H1 (cell line): ENCODE data around the gene BEST3. TPM values are rescaled to one million over a fixed set of nuclear protein-coding genes. Genes with fewer than 3 reads are reported as not detected.

Experiments
- CTCF ChIA-PET: fragments of 300-600 bp; sonication (Branson Sonifier 250); formaldehyde crosslinking; loops from one replicate; lab custom pipeline; 2021; ENCODE audit not compliant: partially characterized antibody; lab: Charles Lee
- POLR2A ChIA-PET: fragments of 300-600 bp; sonication (Branson Sonifier 250); formaldehyde crosslinking; loops from one replicate; lab custom pipeline; 2021; ENCODE audit warnings: inconsistent platforms; ENCODE audit not compliant: partially characterized antibody; lab: Charles Lee
- DNase-seq, 2 experiments: peaks; one replicate each; pipeline versions ENCODE4 v3.0.0 to v3.0.0-alpha.2; 2010 to 2022; ENCODE audit warnings: low spot score in 2 of 2, low read depth in 1 of 2, mixed read lengths in 1 of 2
- FAIRE-seq: peaks from 2 replicates; lab custom pipeline; 2011; peaks lifted over from hg19 to GRCh38; lab: Jason Lieb, UNC
- H2AFZ ChIP-seq: 2 replicates; pipeline ENCODE4 v1.8.1; 2012; ENCODE audit warnings: low read length, inconsistent platforms
- H2AK5ac ChIP-seq: 2 replicates; pipeline ENCODE4 v1.6.1; 2013; ENCODE audit warnings: low read depth, low read length
- H2BK120ac ChIP-seq: replicated peaks from 2 replicates; pipeline ENCODE3; 2013; ENCODE audit warnings: low read depth, low read length, inconsistent platforms
- H2BK12ac ChIP-seq: 2 replicates; pipeline ENCODE4 v1.6.1; 2013; ENCODE audit warnings: low read depth, low read length
- H2BK15ac ChIP-seq: 2 replicates; pipeline ENCODE4 v1.6.1; 2013; ENCODE audit warnings: low read length
- H2BK20ac ChIP-seq: 2 replicates; pipeline ENCODE4 v1.6.1; 2013; ENCODE audit warnings: low read length
- H2BK5ac ChIP-seq: 2 replicates; pipeline ENCODE4 v1.6.1; 2013; ENCODE audit warnings: low read depth, low read length
- H3K14ac ChIP-seq: 2 replicates; pipeline ENCODE4 v1.6.1; 2013; ENCODE audit warnings: inconsistent platforms; ENCODE audit not compliant: insufficient read length
- H3K18ac ChIP-seq: 2 replicates; pipeline ENCODE4 v1.6.1; 2013; ENCODE audit warnings: low read length; ENCODE audit errors: extremely low read depth
- H3K23ac ChIP-seq: 2 replicates; pipeline ENCODE4 v1.6.1; 2013; ENCODE audit warnings: inconsistent platforms; ENCODE audit not compliant: insufficient read length
- H3K23me2 ChIP-seq: 2 replicates; pipeline ENCODE4 v1.6.1; 2013; ENCODE audit warnings: low read depth, low read length
- H3K27ac ChIP-seq: 2 replicates; pipeline ENCODE4 v1.6.1; 2011; ENCODE audit warnings: low read depth, low read length, inconsistent platforms
- H3K27me3 ChIP-seq, 4 experiments: replicated peaks in 1 of 4; 1 replicate in 1 of 4; 2 replicates in 3 of 4; pipeline versions ENCODE4 v1.6.1 to v1.8.1; 2011 to 2013; ENCODE audit warnings: low read length in 3 of 4, mild to moderate bottlenecking in 3 of 4, inconsistent platforms in 2 of 4, mixed read lengths in 2 of 4, moderate library complexity in 1 of 4; ENCODE audit not compliant: control insufficient read depth in 3 of 4, insufficient read depth in 3 of 4; ENCODE audit errors: extremely low read depth in 1 of 4
- H3K36me3 ChIP-seq, 4 experiments: 2 replicates each; pipeline versions ENCODE4 v1.6.1 to v1.8.1; 2011 to 2013; ENCODE audit warnings: mild to moderate bottlenecking in 4 of 4, low read length in 3 of 4, moderate library complexity in 2 of 4, control low read depth in 1 of 4, inconsistent platforms in 1 of 4; ENCODE audit not compliant: insufficient read depth in 4 of 4, control insufficient read depth in 2 of 4
- H3K4ac ChIP-seq: replicated peaks from 2 replicates; pipeline ENCODE3; 2013; ENCODE audit warnings: low read length, low read depth, mixed read lengths, inconsistent platforms; ENCODE audit not compliant: insufficient read length
- H3K4me1 ChIP-seq, 4 experiments: replicated peaks in 1 of 4; 1 replicate in 1 of 4; 2 replicates in 3 of 4; pipeline versions ENCODE4 v1.6.1 to v1.8.1; 2011 to 2013; ENCODE audit warnings: low read length in 3 of 4, inconsistent platforms in 2 of 4, mixed read lengths in 1 of 4; ENCODE audit not compliant: insufficient read depth in 4 of 4, control insufficient read depth in 3 of 4
- H3K4me2 ChIP-seq, 2 experiments: 2 replicates each; pipeline versions ENCODE4 v1.6.1 to v1.8.1; 2011 to 2013; ENCODE audit warnings: low read depth in 2 of 2, low read length in 2 of 2, control low read depth in 1 of 2, inconsistent platforms in 1 of 2, mild to moderate bottlenecking in 1 of 2; ENCODE audit not compliant: insufficient read depth in 1 of 2
- H3K4me3 ChIP-seq, 4 experiments: fragments of 200-600, 300-600 bp in 1 of 4; sonication (generic), shearing (Covaris generic), sonication (Bioruptor Twin) in 1 of 4; 2 replicates each; pipeline versions ENCODE4 v1.5.1 to v1.8.1; 2011 to 2016; ENCODE audit warnings: low read length in 4 of 4, low read depth in 3 of 4, control low read depth in 2 of 4, inconsistent platforms in 2 of 4, mild to moderate bottlenecking in 2 of 4, mixed read lengths in 1 of 4, moderate library complexity in 1 of 4; ENCODE audit not compliant: insufficient read depth in 2 of 4; ENCODE audit errors: extremely low read depth in 1 of 4
- H3K56ac ChIP-seq: replicated peaks from 2 replicates; pipeline ENCODE3; 2013; ENCODE audit warnings: low read depth, mild to moderate bottlenecking, mixed read lengths, low read length, inconsistent platforms; ENCODE audit not compliant: insufficient read length
- H3K79me1 ChIP-seq: 2 replicates; pipeline ENCODE4 v1.6.1; 2013; ENCODE audit warnings: low read depth, low read length, control low read depth
- H3K79me2 ChIP-seq, 2 experiments: 2 replicates each; pipeline versions ENCODE4 v1.6.1 to v1.8.1; 2012 to 2013; ENCODE audit warnings: low read length in 2 of 2, mild to moderate bottlenecking in 2 of 2, inconsistent platforms in 1 of 2; ENCODE audit not compliant: insufficient read depth in 2 of 2, control insufficient read depth in 1 of 2
- H3K9ac ChIP-seq, 4 experiments: replicated peaks in 1 of 4; 1 replicate in 1 of 4; 2 replicates in 3 of 4; pipeline versions ENCODE4 v1.6.1 to v1.8.1; 2011 to 2013; ENCODE audit warnings: low read depth in 3 of 4, low read length in 3 of 4, control low read depth in 2 of 4, mild to moderate bottlenecking in 2 of 4, moderate library complexity in 2 of 4, inconsistent platforms in 1 of 4; ENCODE audit errors: extremely low read depth in 1 of 4
- H3K9me3 ChIP-seq, 2 experiments: 2 replicates each; pipeline versions ENCODE4 v1.6.1 to v1.8.1; 2012 to 2013; ENCODE audit warnings: mild to moderate bottlenecking in 2 of 2, moderate library complexity in 2 of 2, control low read depth in 1 of 2, inconsistent platforms in 1 of 2, low read depth in 1 of 2, low read length in 1 of 2, mixed read lengths in 1 of 2; ENCODE audit not compliant: insufficient read depth in 2 of 2
- H4K20me1 ChIP-seq, 2 experiments: replicated peaks in 1 of 2; 2 replicates each; pipeline versions ENCODE3 to v1.8.1; 2011 to 2013; ENCODE audit warnings: inconsistent platforms in 2 of 2, low read length in 2 of 2, mild to moderate bottlenecking in 1 of 2; ENCODE audit not compliant: insufficient read depth in 2 of 2, control insufficient read depth in 1 of 2
- H4K5ac ChIP-seq: 2 replicates; pipeline ENCODE4 v1.6.1; 2013; ENCODE audit warnings: low read length, low read depth, mixed read lengths, inconsistent platforms; ENCODE audit not compliant: insufficient read length
- H4K8ac ChIP-seq: 2 replicates; pipeline ENCODE4 v1.8.0; 2013; ENCODE audit warnings: mild to moderate bottlenecking, moderate library complexity, low read length, inconsistent platforms; ENCODE audit not compliant: insufficient read depth; ENCODE audit errors: extremely low read depth
- H4K91ac ChIP-seq: replicated peaks from 2 replicates; pipeline ENCODE3; 2013; ENCODE audit warnings: low read length, mixed read lengths, inconsistent platforms; ENCODE audit not compliant: insufficient read length
- ASH2L ChIP-seq: fragments of 200-600, 300-600 bp; sonication (generic); IDR thresholded peaks from one replicate; pipeline ENCODE4 v1.7.1; 2017; ENCODE audit warnings: low read length
- RBBP5 ChIP-seq: IDR thresholded peaks from 2 replicates; pipeline ENCODE4 v1.7.1; 2012; ENCODE audit warnings: low read depth, mild to moderate bottlenecking, inconsistent platforms, low read length, moderate library complexity, borderline replicate concordance
- SP4 ChIP-seq: IDR thresholded peaks from 2 replicates; pipeline ENCODE4 v1.6.1; 2012; ENCODE audit warnings: low read length, inconsistent platforms
- TAF1 ChIP-seq: IDR thresholded peaks from 2 replicates; pipeline ENCODE4 v1.6.1; 2011; ENCODE audit warnings: mild to moderate bottlenecking, low read depth, low read length
- USF2 ChIP-seq: IDR thresholded peaks from 2 replicates; pipeline ENCODE4 v1.6.1; 2011; ENCODE audit warnings: low read length, improper control_type of control experiment
- WGBS, 2 experiments: shearing (Covaris generic) in 1 of 2; methylation state at CpG; one replicate each; pipeline versions ENCODE4 v1.1.6 to v1.1.7; 2013 to 2015; ENCODE audit warnings: low lambda C conversion rate in 2 of 2, mixed read lengths in 2 of 2, inconsistent platforms in 1 of 2, low coverage in 1 of 2, missing lambda C conversion rate in 1 of 2; ENCODE audit not compliant: insufficient replicate concordance in 2 of 2, insufficient coverage in 1 of 2, insufficient read length in 1 of 2; ENCODE audit errors: extremely low coverage in 1 of 2, missing lambda C conversion rate in 1 of 2; 5-methylcytosine and 5-hydroxymethylcytosine counted together
- long read RNA-seq, 2 experiments: library from RNA in 1 of 2; library from capped mRNA in 1 of 2; stranded (forward); transcript quantifications; one replicate each; pipeline ENCODE4 v2.0.0, GENCODE V29; 2021; ENCODE audit warnings: inconsistent platforms in 1 of 2
- polyA minus RNA-seq, 3 experiments: library from RNA; depleted of rRNA, polyadenylated mRNA; stranded (reverse); fragments of >200 nt; gene quantifications; 1 replicate in 2 of 3; 2 replicates in 1 of 3; pipeline ENCODE4 v1.2.3, GENCODE V29; 2011
- polyA plus RNA-seq, 7 experiments: library from polyadenylated mRNA; depleted of rRNA in 3 of 7; stranded (reverse) in 5 of 7; unstranded in 2 of 7; fragments of >200 nt in 5 of 7; fragments of 200-250 nt in 2 of 7; gene quantifications; 1 replicate in 5 of 7; 2 replicates in 1 of 7; 4 replicates in 1 of 7; pipeline versions ENCODE4 v1.2.1 to v1.2.3, GENCODE V29; 2011 to 2013; ENCODE audit warnings: missing spikeins in 2 of 7, mixed read lengths in 2 of 7
- total RNA-seq: library from RNA; stranded (reverse); fragmentation: NEBNext Ultra II Directional; extraction: Animal tissue kit (Norgen Biotek cat#: 25700); gene quantifications from 2 replicates; pipeline ENCODE4 v1.2.1, GENCODE V29; 2021

The BEST3 gene
- total RNA-seq (0.17 TPM in 1 of 2 replicates, not detected in the other), polyA plus RNA-seq (2011; rRNA removed) (0.02 TPM in 1 of 2 replicates, not detected in the other), polyA minus RNA-seq (2011; rRNA and poly(A)+ RNA removed) (0.44 TPM in 1 of 2 replicates, not detected in the other)
- polyA plus RNA-seq (2011; cell fraction: cytosol; rRNA removed): not detected
- 0.07 TPM for polyA plus RNA-seq (2011; cell fraction: nucleus; rRNA removed)
- not detected in 4 replicates for polyA plus RNA-seq (2012, experiment 1 of 2)
- not detected for polyA plus RNA-seq (2012, experiment 2 of 2)
- 0.26 TPM for polyA plus RNA-seq (2013, experiment 1 of 2)
- polyA plus RNA-seq (2013, experiment 2 of 2): 0.15 TPM
- not detected for polyA minus RNA-seq (2011; cell fraction: cytosol; rRNA and poly(A)+ RNA removed)
- not detected for polyA minus RNA-seq (2011; cell fraction: nucleus; rRNA and poly(A)+ RNA removed)
- long read RNA-seq, experiment 1: 0 reads
- long read RNA-seq, experiment 2: 0 reads

GRCh38 chr12:69698769-69699540 lies at the start of gene BEST3:
Gene BEST3 (minus strand): TSS chr12:69699303. CDS start chr12:69697798, 1,505 bp downstream.
- ChIA-PET POLR2A (interaction anchor here (0.7 kb wide), 1 partner anchor 27 kb away, joined by 3 read pairs; no protein-coding TSS in a partner anchor), CTCF (interaction anchor here (0.7 to 1.4 kb wide), 4 partner anchors 9 to 815 kb away, joined by 3 to 5 read pairs (median 4); no protein-coding TSS in a partner anchor)
- Histone ChIP-seq H3K79me2 (no peaks in the 10 kb centered on the region), H3K9me3 (no peaks in the 10 kb centered on the region), H2BK120ac (no peak within 1 kb of the TSS), H3K4me3 (no peak within 1 kb of the TSS), H3K23me2 (0 out of 2 replicates have a peak, but pooled peaks cover 1% of the 10 kb centered on the region), H3K79me1 (no peaks in the 10 kb centered on the region), H2BK15ac (no peak within 1 kb of the TSS), H2AFZ (no peak within 1 kb of the TSS), H4K20me1 (no peaks in the 10 kb centered on the region), H2BK20ac (no peak within 1 kb of the TSS), H4K8ac (no peak within 1 kb of the TSS), H3K56ac (no peak within 1 kb of the TSS), H3K4ac (no peak within 1 kb of the TSS), H3K9ac (no peak within 1 kb of the TSS), H3K14ac (no peak within 1 kb of the TSS), H2AK5ac (no peak within 1 kb of the TSS), H2BK12ac (no peak within 1 kb of the TSS), H3K27ac (no peak within 1 kb of the TSS), H3K23ac (no peak within 1 kb of the TSS), H3K18ac (no peak within 1 kb of the TSS), H3K27me3 (no peaks in the 10 kb centered on the region), H3K36me3 (no peaks in the 10 kb centered on the region; a peak in 1 of 8 replicates), H2BK5ac (no peak within 1 kb of the TSS), H3K4me2 (no peak within 1 kb of the TSS), H4K91ac (no peak within 1 kb of the TSS), H3K4me1 (no peaks in the 10 kb centered on the region; a peak in 1 of 7 replicates), H4K5ac (no peak within 1 kb of the TSS)
- DNase-seq: no peak
- WGBS, 2 experiments: 88% methylated on average over 12 of the region's 12 CpGs; no CpG with 5 or more reads in 1 of the 2 experiments
- no peak for TF ChIP-seq USF2
- no peak for TF ChIP-seq RBBP5
- TF ChIP-seq ASH2L: no peak
- TF ChIP-seq SP4: no peak
- TF ChIP-seq TAF1: no peak
- no peak for FAIRE-seq
